Cardiac fibroblast (primary cell): ENCODE measurements around the gene MARCHF3.

Source experiments
- DNase-seq, 2 donors: peaks; one replicate each; pipeline versions ENCODE4 v3.0.0 to v3.0.0-alpha.2; 2010; ENCODE audit warnings: low read depth in 2 of 2
- H3K4me3 ChIP-seq, 2 donors: replicated peaks in 1 of 2; 1 replicate in 1 of 2; 2 replicates in 1 of 2; pipeline ENCODE4 v1.5.1; 2011; ENCODE audit warnings: low read depth in 2 of 2, low read length in 2 of 2, mild to moderate bottlenecking in 2 of 2, moderate library complexity in 1 of 2
- TF ChIP-seq, protein P1 (sequence below): IDR thresholded peaks from one replicate; pipeline ENCODE4 v1.5.1; 2011; ENCODE audit warnings: low read depth, mild to moderate bottlenecking, low read length, inconsistent platforms

MARCHF3 gene

DNA sequence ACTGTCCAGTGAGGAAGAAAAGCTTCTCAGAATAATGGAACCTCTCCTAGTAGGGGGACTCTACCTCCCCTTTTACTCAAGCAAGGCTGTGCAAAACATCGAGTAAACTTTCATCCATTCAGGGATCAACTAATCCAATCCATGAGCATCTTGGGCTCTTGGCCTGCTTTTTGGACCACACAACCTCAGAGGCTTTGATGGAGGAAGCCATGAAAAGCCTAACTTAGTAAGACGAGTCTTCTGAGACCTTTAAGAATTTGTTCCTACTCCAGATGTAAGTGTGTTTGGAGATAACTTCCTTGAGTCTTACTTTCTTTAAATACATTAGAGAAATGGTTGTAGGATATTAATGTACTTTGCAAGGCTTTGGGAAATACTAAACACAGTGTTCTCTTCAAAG is 49.1 kb downstream of the MARCHF3 start:
- DNase-seq = no peak
- TF ChIP-seq, protein P1, sequence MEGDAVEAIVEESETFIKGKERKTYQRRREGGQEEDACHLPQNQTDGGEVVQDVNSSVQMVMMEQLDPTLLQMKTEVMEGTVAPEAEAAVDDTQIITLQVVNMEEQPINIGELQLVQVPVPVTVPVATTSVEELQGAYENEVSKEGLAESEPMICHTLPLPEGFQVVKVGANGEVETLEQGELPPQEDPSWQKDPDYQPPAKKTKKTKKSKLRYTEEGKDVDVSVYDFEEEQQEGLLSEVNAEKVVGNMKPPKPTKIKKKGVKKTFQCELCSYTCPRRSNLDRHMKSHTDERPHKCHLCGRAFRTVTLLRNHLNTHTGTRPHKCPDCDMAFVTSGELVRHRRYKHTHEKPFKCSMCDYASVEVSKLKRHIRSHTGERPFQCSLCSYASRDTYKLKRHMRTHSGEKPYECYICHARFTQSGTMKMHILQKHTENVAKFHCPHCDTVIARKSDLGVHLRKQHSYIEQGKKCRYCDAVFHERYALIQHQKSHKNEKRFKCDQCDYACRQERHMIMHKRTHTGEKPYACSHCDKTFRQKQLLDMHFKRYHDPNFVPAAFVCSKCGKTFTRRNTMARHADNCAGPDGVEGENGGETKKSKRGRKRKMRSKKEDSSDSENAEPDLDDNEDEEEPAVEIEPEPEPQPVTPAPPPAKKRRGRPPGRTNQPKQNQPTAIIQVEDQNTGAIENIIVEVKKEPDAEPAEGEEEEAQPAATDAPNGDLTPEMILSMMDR = no peak
- H3K4me3 ChIP-seq = no peak overlapping the region

DNA sequence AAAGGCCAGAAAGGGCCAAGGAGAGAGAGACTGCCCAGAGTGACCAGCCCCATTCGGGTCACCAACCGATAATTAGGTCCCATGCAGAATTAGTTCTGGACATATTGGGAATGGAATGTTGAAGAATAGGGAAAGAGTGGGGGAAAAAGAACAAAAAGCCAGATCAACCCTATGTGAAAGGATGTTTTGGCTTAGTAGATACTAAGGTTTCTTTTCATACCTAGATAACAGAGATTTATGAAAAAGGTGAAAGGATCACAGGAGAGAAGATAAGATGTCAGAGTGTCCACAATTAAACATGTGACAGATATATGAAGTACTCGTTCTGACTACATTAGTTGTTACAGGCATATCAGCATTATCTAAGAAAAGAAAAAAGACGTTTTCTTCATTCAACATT is 52.1 kb downstream of the MARCHF3 start:
- no peak for DNase-seq
- no peak overlapping the region for H3K4me3 ChIP-seq
- TF ChIP-seq, protein P1 = no peak

GRCh38 chr5:126976520-126977172 is 53.7 kb downstream of the MARCHF3 start:
- H3K4me3 ChIP-seq = no peak overlapping the region
- TF ChIP-seq, protein P1 = no peak
- no peak for DNase-seq

GRCh38 chr5:126975796-126976195 is 54.6 kb downstream of the MARCHF3 start:
- TF ChIP-seq, protein P1 = no peak
- H3K4me3 ChIP-seq = no peak overlapping the region
- DNase-seq = no peak

DNA sequence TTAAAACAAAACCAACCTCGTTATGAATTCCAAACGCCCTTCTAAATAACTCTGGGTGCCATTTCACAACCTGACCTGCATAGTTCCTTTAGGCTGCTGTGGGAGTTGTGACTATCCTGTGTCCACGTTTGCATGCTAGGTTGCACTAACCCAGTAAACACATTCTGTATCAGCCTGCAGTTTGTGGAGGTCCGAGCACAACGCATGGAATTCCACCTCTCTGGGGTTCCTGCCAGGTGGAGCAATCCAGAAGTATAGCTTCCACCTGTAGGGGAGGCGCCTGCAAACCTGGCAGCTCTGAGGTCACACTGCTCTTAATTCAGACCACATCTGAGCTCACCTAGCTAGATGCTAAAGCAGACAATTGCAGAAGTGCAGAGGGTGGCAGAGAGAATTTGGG is 57.2 kb downstream of the MARCHF3 start:
- DNase-seq = no peak
- TF ChIP-seq, protein P1 = no peak
- H3K4me3 ChIP-seq = no peak overlapping the region

DNA sequence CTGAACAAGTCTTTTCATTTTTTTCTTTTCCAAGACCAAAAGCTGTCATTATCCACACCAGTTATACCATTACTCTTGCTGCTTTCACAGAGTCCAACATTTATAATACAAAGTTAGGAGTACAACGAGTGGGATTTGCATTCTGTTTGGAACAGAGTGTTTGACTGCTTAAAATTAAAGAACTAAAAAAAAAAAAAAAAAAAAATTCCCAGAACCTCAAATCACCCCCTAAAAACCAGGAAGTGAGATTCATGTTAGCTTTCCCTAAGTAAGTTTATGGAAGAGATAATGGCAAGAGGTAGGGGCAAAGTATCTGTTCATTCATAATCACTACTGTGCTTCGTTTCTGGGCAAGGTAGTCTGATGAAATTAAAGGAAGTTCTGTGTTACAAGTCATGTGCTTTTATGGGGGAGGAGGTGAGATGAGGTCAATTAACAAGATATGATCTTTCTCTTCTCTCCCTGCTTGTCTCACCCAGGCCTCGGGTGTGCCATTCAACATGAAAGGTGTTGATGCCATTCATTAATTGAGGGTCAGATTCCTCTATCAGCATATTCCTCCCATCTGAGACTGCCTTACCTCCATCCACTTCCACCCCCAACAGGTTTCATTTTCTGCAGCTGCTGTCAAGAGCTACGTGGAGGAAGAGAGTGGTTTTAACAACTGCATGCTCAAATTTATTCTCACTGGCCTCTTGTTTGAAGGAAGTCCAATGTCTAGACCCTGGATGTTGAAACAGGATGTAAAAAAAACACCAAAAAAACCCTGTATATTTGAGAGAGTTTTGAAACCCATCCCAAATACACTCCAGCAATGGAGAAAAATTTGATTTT is 58.1 kb downstream of the MARCHF3 start:
- TF ChIP-seq, protein P1 = no peak
- DNase-seq = peak; percentile 46 to 62
- no peak overlapping the region for H3K4me3 ChIP-seq
